Measurements from ENCODE around the gene FAM151B. TPM values are rescaled to one million over a fixed set of nuclear protein-coding genes. Genes with fewer than 3 reads are reported as not detected.

FAM151B gene
- total and polyA plus RNA-seq, 2 experiments from 2014 or later, result 0.55 TPM; not detected in 1

DNA sequence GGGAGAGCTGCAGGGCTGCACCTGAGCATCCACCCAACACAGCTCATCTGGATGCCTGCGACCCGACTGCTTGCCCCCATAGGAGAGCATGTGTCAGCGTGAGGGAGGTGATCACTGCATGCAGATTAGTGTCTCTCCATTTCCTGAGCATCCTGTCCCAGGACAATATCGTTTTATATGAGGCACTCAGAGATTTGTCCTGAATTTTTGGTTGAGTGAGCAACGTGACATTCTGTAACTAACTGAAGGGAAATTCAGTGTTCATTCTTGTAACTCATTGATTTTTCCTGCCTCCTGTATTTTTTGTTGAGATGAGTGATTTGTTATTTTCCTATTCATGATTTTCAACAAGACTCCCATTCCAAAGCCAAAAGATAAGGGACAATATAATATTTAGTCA, 102.9 kb downstream of the FAM151B start:
- Histone ChIP-seq H3K4me1 (ENCODE audit: insufficient read depth) (no peaks in the 10 kb centered on the region), H3K27ac (ENCODE audit: low read depth) (no peak overlapping the region), H3F3A (replicated peaks; ENCODE audit: low read depth) (no peaks in the 10 kb centered on the region), H3K9me2 (ENCODE audit: insufficient read depth) (no peaks in the 10 kb centered on the region), H3K27me3 (ENCODE audit: insufficient read depth) (no peaks in the 10 kb centered on the region), H4K20me1 (replicated peaks; ENCODE audit: insufficient read depth) (no peaks in the 10 kb centered on the region), H3K79me2 (replicated peaks; ENCODE audit: insufficient read depth) (no peaks in the 10 kb centered on the region), H3K36me3 (ENCODE audit: insufficient read depth) (no peaks in the 10 kb centered on the region), H3K4me3 (no peak overlapping the region), H2AFZ (no peak overlapping the region), H3K4me2 (no peak overlapping the region)
- ATAC-seq (no peak), DNase-seq (ENCODE audit: low spot score) (no peak)
- H3K4me3 Mint-ChIP-seq, result no peak overlapping the region
- H3K36me3 Mint-ChIP-seq (ENCODE audit: low read depth), result no peaks in the 10 kb centered on the region
- H3K9me3 Mint-ChIP-seq, result no peaks in the 10 kb centered on the region
- H3K4me1 Mint-ChIP-seq, result peaks cover 2% of the 10 kb centered on the region; the same call in 2 of the 3 replicates
- peaks cover 6% of the 10 kb centered on the region for H3K27me3 Mint-ChIP-seq (ENCODE audit: insufficient read depth, low read depth, poor library complexity)
- no peak for TF ChIP-seq NANOG (IDR thresholded peaks at IDR 0.05; ENCODE audit: borderline replicate concordance)
- TF ChIP-seq CREB1 (CRISPR knock-in tag; IDR thresholded peaks at IDR 0.05; ENCODE audit: low read depth), result no peak
- no peak for TF ChIP-seq EZH2phosphoT487 (IDR thresholded peaks at IDR 0.05; ENCODE audit: unreplicated experiment)
- TF ChIP-seq, protein P1, sequence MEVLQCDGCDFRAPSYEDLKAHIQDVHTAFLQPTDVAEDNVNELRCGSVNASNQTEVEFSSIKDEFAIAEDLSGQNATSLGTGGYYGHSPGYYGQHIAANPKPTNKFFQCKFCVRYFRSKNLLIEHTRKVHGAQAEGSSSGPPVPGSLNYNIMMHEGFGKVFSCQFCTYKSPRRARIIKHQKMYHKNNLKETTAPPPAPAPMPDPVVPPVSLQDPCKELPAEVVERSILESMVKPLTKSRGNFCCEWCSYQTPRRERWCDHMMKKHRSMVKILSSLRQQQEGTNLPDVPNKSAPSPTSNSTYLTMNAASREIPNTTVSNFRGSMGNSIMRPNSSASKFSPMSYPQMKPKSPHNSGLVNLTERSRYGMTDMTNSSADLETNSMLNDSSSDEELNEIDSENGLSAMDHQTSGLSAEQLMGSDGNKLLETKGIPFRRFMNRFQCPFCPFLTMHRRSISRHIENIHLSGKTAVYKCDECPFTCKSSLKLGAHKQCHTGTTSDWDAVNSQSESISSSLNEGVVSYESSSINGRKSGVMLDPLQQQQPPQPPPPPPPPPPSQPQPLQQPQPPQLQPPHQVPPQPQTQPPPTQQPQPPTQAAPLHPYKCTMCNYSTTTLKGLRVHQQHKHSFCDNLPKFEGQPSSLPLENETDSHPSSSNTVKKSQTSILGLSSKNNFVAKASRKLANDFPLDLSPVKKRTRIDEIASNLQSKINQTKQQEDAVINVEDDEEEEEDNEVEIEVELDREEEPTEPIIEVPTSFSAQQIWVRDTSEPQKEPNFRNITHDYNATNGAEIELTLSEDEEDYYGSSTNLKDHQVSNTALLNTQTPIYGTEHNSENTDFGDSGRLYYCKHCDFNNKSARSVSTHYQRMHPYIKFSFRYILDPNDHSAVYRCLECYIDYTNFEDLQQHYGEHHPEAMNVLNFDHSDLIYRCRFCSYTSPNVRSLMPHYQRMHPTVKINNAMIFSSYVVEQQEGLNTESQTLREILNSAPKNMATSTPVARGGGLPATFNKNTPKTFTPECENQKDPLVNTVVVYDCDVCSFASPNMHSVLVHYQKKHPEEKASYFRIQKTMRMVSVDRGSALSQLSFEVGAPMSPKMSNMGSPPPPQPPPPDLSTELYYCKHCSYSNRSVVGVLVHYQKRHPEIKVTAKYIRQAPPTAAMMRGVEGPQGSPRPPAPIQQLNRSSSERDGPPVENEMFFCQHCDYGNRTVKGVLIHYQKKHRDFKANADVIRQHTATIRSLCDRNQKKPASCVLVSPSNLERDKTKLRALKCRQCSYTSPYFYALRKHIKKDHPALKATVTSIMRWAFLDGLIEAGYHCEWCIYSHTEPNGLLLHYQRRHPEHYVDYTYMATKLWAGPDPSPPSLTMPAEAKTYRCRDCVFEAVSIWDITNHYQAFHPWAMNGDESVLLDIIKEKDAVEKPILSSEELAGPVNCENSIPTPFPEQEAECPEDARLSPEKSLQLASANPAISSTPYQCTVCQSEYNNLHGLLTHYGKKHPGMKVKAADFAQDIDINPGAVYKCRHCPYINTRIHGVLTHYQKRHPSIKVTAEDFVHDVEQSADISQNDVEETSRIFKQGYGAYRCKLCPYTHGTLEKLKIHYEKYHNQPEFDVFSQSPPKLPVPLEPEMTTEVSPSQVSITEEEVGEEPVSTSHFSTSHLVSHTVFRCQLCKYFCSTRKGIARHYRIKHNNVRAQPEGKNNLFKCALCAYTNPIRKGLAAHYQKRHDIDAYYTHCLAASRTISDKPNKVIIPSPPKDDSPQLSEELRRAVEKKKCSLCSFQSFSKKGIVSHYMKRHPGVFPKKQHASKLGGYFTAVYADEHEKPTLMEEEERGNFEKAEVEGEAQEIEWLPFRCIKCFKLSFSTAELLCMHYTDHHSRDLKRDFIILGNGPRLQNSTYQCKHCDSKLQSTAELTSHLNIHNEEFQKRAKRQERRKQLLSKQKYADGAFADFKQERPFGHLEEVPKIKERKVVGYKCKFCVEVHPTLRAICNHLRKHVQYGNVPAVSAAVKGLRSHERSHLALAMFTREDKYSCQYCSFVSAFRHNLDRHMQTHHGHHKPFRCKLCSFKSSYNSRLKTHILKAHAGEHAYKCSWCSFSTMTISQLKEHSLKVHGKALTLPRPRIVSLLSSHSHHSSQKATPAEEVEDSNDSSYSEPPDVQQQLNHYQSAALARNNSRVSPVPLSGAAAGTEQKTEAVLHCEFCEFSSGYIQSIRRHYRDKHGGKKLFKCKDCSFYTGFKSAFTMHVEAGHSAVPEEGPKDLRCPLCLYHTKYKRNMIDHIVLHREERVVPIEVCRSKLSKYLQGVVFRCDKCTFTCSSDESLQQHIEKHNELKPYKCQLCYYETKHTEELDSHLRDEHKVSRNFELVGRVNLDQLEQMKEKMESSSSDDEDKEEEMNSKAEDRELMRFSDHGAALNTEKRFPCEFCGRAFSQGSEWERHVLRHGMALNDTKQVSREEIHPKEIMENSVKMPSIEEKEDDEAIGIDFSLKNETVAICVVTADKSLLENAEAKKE (CRISPR knock-in tag; IDR thresholded peaks at IDR 0.05), result no peak
- TF ChIP-seq EZH2 (IDR thresholded peaks at IDR 0.05; ENCODE audit: low read depth, unreplicated experiment), result no peak
- TF ChIP-seq, protein P2, sequence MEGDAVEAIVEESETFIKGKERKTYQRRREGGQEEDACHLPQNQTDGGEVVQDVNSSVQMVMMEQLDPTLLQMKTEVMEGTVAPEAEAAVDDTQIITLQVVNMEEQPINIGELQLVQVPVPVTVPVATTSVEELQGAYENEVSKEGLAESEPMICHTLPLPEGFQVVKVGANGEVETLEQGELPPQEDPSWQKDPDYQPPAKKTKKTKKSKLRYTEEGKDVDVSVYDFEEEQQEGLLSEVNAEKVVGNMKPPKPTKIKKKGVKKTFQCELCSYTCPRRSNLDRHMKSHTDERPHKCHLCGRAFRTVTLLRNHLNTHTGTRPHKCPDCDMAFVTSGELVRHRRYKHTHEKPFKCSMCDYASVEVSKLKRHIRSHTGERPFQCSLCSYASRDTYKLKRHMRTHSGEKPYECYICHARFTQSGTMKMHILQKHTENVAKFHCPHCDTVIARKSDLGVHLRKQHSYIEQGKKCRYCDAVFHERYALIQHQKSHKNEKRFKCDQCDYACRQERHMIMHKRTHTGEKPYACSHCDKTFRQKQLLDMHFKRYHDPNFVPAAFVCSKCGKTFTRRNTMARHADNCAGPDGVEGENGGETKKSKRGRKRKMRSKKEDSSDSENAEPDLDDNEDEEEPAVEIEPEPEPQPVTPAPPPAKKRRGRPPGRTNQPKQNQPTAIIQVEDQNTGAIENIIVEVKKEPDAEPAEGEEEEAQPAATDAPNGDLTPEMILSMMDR (conservative IDR thresholded peaks at IDR 0.05; ENCODE audit: low read depth in 2 of 2), result no peak
- TF ChIP-seq STAT1 (IDR thresholded peaks at IDR 0.05; ENCODE audit: unreplicated experiment), result no peak
- no peak for TF ChIP-seq ZNF114 (CRISPR knock-in tag; IDR thresholded peaks at IDR 0.05)
- TF ChIP-seq, protein P3, sequence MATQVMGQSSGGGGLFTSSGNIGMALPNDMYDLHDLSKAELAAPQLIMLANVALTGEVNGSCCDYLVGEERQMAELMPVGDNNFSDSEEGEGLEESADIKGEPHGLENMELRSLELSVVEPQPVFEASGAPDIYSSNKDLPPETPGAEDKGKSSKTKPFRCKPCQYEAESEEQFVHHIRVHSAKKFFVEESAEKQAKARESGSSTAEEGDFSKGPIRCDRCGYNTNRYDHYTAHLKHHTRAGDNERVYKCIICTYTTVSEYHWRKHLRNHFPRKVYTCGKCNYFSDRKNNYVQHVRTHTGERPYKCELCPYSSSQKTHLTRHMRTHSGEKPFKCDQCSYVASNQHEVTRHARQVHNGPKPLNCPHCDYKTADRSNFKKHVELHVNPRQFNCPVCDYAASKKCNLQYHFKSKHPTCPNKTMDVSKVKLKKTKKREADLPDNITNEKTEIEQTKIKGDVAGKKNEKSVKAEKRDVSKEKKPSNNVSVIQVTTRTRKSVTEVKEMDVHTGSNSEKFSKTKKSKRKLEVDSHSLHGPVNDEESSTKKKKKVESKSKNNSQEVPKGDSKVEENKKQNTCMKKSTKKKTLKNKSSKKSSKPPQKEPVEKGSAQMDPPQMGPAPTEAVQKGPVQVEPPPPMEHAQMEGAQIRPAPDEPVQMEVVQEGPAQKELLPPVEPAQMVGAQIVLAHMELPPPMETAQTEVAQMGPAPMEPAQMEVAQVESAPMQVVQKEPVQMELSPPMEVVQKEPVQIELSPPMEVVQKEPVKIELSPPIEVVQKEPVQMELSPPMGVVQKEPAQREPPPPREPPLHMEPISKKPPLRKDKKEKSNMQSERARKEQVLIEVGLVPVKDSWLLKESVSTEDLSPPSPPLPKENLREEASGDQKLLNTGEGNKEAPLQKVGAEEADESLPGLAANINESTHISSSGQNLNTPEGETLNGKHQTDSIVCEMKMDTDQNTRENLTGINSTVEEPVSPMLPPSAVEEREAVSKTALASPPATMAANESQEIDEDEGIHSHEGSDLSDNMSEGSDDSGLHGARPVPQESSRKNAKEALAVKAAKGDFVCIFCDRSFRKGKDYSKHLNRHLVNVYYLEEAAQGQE (IDR thresholded peaks at IDR 0.05; ENCODE audit: unreplicated experiment), result no peak
- no peak for TF ChIP-seq JUNB (IDR thresholded peaks at IDR 0.05; ENCODE audit: unreplicated experiment)
- TF ChIP-seq POLR2AphosphoS5 (IDR thresholded peaks at IDR 0.05; ENCODE audit: low read depth), result no peak
- TF ChIP-seq, protein P4, sequence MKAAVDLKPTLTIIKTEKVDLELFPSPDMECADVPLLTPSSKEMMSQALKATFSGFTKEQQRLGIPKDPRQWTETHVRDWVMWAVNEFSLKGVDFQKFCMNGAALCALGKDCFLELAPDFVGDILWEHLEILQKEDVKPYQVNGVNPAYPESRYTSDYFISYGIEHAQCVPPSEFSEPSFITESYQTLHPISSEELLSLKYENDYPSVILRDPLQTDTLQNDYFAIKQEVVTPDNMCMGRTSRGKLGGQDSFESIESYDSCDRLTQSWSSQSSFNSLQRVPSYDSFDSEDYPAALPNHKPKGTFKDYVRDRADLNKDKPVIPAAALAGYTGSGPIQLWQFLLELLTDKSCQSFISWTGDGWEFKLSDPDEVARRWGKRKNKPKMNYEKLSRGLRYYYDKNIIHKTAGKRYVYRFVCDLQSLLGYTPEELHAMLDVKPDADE (IDR thresholded peaks at IDR 0.05), result no peak
- no peak for TF ChIP-seq ZNF331 (CRISPR knock-in tag; IDR thresholded peaks at IDR 0.05; ENCODE audit: low read depth)
- H3K27ac Mint-ChIP-seq, result no peak overlapping the region

All from GM23338 (cell line).